DMS53 (cell line): Measurements from ENCODE around the gene FBXO21.
A peak's percentile ranks its signal among the peaks of the same experiment; 100 is the strongest.
"Not testable (repeated sequence)": the region's sequence is repeated elsewhere in the genome, so short reads cannot be mapped to it uniquely, and the experiment has no call there.

Source experiments
- DNase-seq: peaks from one replicate; lab custom pipeline; 2025; lab: John Stamatoyannopoulos, UW

FBXO21 gene

GRCh38 chr12:117134721-117135120, 55.5 kb downstream of the FBXO21 start:
- no peak for DNase-seq

- no peak for DNase-seq
These were observed 56.2 kb downstream of the FBXO21 start for GRCh38 chr12:117134059-117134458.

- DNase-seq = no peak
These were observed 59.5 kb downstream of the FBXO21 start for GRCh38 chr12:117130801-117131200.

- no peak for DNase-seq
These were observed 60.9 kb downstream of the FBXO21 start for GRCh38 chr12:117129391-117129790.

GRCh38 chr12:117127933-117128823, 62.1 kb downstream of the FBXO21 start:
- DNase-seq = peak; percentile 54

GRCh38 chr12:117126335-117126734, 63.9 kb downstream of the FBXO21 start:
- DNase-seq = no peak

GRCh38 chr12:117125767-117126166, 64.5 kb downstream of the FBXO21 start:
- no peak for DNase-seq

GRCh38 chr12:117125272-117125613, 65.0 kb downstream of the FBXO21 start:
- DNase-seq = peak; percentile 58

GRCh38 chr12:117124421-117125271, 65.6 kb downstream of the FBXO21 start:
- DNase-seq = peak; percentile 58

GRCh38 chr12:117121441-117121840, 68.8 kb downstream of the FBXO21 start:
- no peak for DNase-seq

GRCh38 chr12:117120787-117121186, 69.5 kb downstream of the FBXO21 start:
- DNase-seq = peak; percentile 32

- DNase-seq = peak; percentile 82
These were observed 70.6 kb downstream of the FBXO21 start for GRCh38 chr12:117119592-117120198.

- peak; percentile 60 for DNase-seq
These were observed 71.3 kb downstream of the FBXO21 start for GRCh38 chr12:117118838-117119591.

GRCh38 chr12:117114784-117115183, 75.5 kb downstream of the FBXO21 start:
- no peak for DNase-seq

GRCh38 chr12:117113231-117113630, 77.0 kb downstream of the FBXO21 start:
- DNase-seq = no peak

GRCh38 chr12:117111821-117112595, 78.3 kb downstream of the FBXO21 start:
- peak; percentile 83 for DNase-seq

- DNase-seq = peak; percentile 50
These were observed 78.9 kb downstream of the FBXO21 start for GRCh38 chr12:117111386-117111785.

- no peak for DNase-seq
These were observed 80.2 kb downstream of the FBXO21 start for GRCh38 chr12:117109943-117110635.

GRCh38 chr12:117105902-117106301, 84.4 kb downstream of the FBXO21 start:
- DNase-seq = peak; percentile 95

- not testable (repeated sequence) for DNase-seq
These were observed 86.3 kb downstream of the FBXO21 start for GRCh38 chr12:117104003-117104402.
